T-helper 2 cell treated with Interferon-gamma antibody and Interleukin-4, amounts not matched to agents 5 μg/mL and 100 μg/mL, for 36 hours (primary cell): Measurements from ENCODE around the gene PRSS48.
A peak's percentile ranks its signal among the peaks of the same experiment; 100 is the strongest.
"Not testable (repeated sequence)": the region's sequence is repeated elsewhere in the genome, so short reads cannot be mapped to it uniquely, and the experiment has no call there.

Source experiments
- DNase-seq: peaks from one replicate; pipeline ENCODE4 v3.0.0; 2021; ENCODE audit warnings: low spot score
- H3K27ac Mint-ChIP-seq: one replicate; pipeline ENCODE4 v1.8.0; 2021; ENCODE audit warnings: mild to moderate bottlenecking, mixed read lengths
- H3K27me3 Mint-ChIP-seq: one replicate; pipeline ENCODE4 v1.8.0; 2021; ENCODE audit warnings: low read depth, mixed read lengths
- H3K36me3 Mint-ChIP-seq: one replicate; pipeline ENCODE4 v1.8.0; 2021; ENCODE audit warnings: low read depth, mixed read lengths
- H3K4me1 Mint-ChIP-seq: one replicate; pipeline ENCODE4 v1.8.0; 2021; ENCODE audit warnings: low read depth, mixed read lengths
- H3K4me3 Mint-ChIP-seq: one replicate; pipeline ENCODE4 v1.8.0; 2022; ENCODE audit warnings: mild to moderate bottlenecking, moderate library complexity, mixed read lengths
- H3K9me3 Mint-ChIP-seq: one replicate; pipeline ENCODE4 v1.8.0; 2021; ENCODE audit warnings: mixed read lengths

Gene PRSS48, protein sequence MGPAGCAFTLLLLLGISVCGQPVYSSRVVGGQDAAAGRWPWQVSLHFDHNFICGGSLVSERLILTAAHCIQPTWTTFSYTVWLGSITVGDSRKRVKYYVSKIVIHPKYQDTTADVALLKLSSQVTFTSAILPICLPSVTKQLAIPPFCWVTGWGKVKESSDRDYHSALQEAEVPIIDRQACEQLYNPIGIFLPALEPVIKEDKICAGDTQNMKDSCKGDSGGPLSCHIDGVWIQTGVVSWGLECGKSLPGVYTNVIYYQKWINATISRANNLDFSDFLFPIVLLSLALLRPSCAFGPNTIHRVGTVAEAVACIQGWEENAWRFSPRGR

DNA sequence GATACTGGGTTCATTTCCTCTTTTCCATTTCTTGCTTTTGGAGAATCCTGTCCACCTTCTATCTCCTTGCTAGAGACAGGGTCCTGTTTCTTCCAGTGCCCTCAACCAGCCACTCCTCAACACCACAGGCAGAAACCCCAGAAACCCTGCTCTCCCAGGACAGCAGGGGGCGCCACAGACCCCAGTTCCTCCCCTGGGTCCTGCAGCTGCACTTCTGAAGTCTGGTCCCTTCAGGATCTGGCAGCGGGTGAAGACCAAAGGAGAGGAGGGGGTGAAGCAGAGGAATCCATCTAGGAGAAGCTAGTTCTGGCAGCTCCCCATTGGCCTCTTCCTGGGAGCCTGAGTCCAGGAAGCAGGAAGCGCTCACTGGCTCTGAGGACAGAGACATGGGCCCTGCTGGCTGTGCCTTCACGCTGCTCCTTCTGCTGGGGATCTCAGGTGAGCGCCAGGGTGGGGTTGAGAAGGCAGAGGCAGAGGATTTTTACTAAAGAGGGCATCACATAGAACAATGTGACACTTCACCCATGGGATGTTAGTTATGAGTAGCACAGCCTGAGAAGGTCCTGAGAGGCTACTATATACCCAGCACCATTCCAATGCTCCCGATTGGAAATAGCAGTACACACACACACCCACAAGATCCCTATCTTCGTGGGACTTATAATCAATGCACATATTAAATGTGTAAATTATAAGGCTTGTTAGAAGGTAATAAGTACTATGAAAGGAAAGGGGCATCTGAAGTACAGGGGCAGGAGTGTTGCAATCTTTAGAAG, at the start of gene PRSS48:
PRSS48 (plus strand) TSS at position 375 of the 776 bp plus-strand sequence; CDS start at position 387, 12 bp downstream.
- Mint-ChIP-seq H3K27me3 (peaks cover 3% of the 10 kb centered on the region), H3K4me1 (no peaks in the 10 kb centered on the region), H3K4me3 (no peak within 1 kb of the TSS), H3K9me3 (no peaks in the 10 kb centered on the region), H3K27ac (no peak within 1 kb of the TSS), H3K36me3 (no peaks in the 10 kb centered on the region)
- DNase-seq, result peak; percentile 6

- no peaks in the 10 kb centered on the region for H3K36me3 Mint-ChIP-seq
- H3K9me3 Mint-ChIP-seq, result no peaks in the 10 kb centered on the region
- H3K27ac Mint-ChIP-seq, result no peak overlapping the region
- DNase-seq, result no peak
- no peak overlapping the region for H3K4me3 Mint-ChIP-seq
- H3K4me1 Mint-ChIP-seq, result no peaks in the 10 kb centered on the region
- peaks cover 10% of the 10 kb centered on the region for H3K27me3 Mint-ChIP-seq
These were observed 49.8 kb upstream of the PRSS48 start for GRCh38 chr4:151227172-151227571.

DNA sequence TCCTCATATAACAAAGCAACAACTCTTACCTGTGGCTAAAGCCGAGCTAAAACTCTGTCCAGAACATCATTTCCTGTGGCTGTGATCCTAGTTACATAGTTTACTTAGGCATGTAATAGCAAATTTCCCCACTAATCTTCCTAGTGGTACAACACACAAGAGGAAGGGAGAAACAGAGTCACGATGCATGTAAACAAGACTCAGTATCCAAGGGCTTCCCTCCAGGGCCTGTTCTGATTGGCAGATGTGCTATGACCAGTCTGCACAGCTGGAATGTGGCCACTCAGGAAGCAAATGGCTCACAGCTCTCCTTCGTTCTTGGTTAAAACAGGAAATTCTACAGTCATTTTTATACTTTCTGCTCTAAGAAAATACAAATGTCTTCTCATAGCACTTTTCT, 49.2 kb upstream of the PRSS48 start:
- Mint-ChIP-seq H3K4me3 (no peak overlapping the region), H3K36me3 (no peaks in the 10 kb centered on the region), H3K27ac (no peak overlapping the region), H3K27me3 (peaks cover 10% of the 10 kb centered on the region), H3K4me1 (no peaks in the 10 kb centered on the region), H3K9me3 (no peaks in the 10 kb centered on the region)
- DNase-seq, result no peak

- no peak for DNase-seq
- Mint-ChIP-seq H3K4me3 (no peak overlapping the region), H3K9me3 (no peaks in the 10 kb centered on the region), H3K4me1 (no peaks in the 10 kb centered on the region), H3K27ac (no peak overlapping the region), H3K36me3 (no peaks in the 10 kb centered on the region), H3K27me3 (peaks cover 10% of the 10 kb centered on the region)
These were observed 48.5 kb upstream of the PRSS48 start for GRCh38 chr4:151228189-151229119.

DNA sequence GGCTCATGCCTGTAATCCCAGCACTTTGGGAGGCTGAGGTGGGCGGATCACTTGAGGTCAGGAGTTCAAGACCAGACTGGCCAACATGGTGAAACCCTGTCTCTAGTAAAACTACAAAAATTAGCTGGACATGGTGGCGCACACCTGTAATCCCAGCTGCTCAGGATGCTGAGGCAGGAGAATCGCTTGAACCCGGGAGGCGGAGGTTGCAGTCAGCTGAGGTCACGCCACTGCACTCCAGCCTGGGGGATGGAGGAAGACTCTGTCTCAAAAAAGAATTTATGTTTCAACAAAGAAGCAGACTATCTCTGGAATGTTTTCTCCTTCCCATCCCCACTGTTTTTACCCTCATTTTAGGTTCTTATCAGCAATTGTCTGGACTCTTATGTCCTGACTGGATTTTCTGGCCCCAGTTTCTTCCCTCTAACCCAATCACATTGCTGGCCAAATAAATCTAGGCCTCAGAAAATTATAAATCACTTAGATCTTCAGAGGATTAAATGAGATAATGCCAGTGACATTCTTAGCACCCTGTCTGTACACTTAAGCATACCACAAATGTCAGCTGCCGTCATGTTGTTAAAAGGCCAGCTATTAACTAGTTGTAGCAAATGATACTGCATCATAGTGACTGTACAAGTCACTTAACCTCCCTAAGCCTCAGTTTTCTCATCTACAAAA, 44.9 kb upstream of the PRSS48 start:
- DNase-seq, result no peak

DNA sequence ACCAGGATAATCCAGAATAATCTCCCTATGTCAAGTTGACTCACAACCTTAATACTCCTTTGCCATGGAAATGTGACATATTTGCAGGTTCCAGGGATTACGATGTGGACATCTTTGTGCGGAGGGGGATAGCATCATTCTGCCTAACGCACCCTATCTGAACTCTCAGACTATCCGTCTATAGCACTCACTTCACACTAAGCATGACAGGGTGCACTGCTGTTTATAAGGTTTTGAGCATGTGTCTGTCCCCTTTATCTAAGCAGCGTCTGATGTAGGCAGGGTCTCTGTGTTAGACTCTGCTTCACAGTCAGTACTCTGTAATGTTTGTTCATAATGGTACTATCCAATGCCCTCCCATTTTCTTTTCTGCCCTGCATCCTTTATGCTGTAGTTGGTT, 43.4 kb upstream of the PRSS48 start:
- Mint-ChIP-seq H3K4me3 (no peak overlapping the region), H3K27ac (no peak overlapping the region), H3K4me1 (no peaks in the 10 kb centered on the region), H3K27me3 (no peaks in the 10 kb centered on the region), H3K36me3 (no peaks in the 10 kb centered on the region), H3K9me3 (no peaks in the 10 kb centered on the region)
- DNase-seq, result no peak

More for the DNA sequence above, 44.9 kb upstream of the PRSS48 start:
- H3K27me3 Mint-ChIP-seq, result no peaks in the 10 kb centered on the region
- no peaks in the 10 kb centered on the region for H3K36me3 Mint-ChIP-seq
- no peak overlapping the region for H3K27ac Mint-ChIP-seq
- no peaks in the 10 kb centered on the region for H3K4me1 Mint-ChIP-seq
- H3K9me3 Mint-ChIP-seq, result no peaks in the 10 kb centered on the region
- H3K4me3 Mint-ChIP-seq, result no peak overlapping the region

DNA sequence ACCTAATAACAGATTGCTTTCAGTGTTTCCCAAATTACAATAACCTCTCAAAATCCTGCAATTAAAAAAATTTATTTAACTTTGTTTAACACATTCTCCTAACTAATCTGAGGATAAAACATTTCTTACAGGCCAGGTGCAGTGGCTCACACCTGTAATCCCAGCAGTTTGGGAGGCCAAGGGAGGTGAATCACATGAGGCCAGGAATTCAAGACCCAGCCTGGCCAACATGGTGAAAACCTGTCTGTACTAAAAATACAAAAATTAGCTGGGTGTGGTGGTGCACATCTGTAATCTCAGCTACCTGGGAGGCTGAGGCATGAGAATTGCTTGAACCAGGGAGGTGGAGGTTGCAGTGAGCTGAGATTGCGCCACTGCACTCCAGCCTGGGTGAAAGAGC, 41.6 kb upstream of the PRSS48 start:
- DNase-seq, H3K36me3 Mint-ChIP-seq, H3K9me3 Mint-ChIP-seq, H3K4me1 Mint-ChIP-seq, H3K27ac Mint-ChIP-seq, H3K4me3 Mint-ChIP-seq, H3K27me3 Mint-ChIP-seq: not testable (repeated sequence)

- no peaks in the 10 kb centered on the region for H3K27me3 Mint-ChIP-seq
- DNase-seq, result no peak
These were observed 40.9 kb upstream of the PRSS48 start for GRCh38 chr4:151236036-151236435.

GRCh38 chr4:151238477-151238876, 38.5 kb upstream of the PRSS48 start:
- no peaks in the 10 kb centered on the region for H3K9me3 Mint-ChIP-seq
- H3K36me3 Mint-ChIP-seq, result no peaks in the 10 kb centered on the region
- H3K27me3 Mint-ChIP-seq, result no peaks in the 10 kb centered on the region
- no peak for DNase-seq
- H3K4me1 Mint-ChIP-seq, result no peaks in the 10 kb centered on the region
- H3K4me3 Mint-ChIP-seq, result no peak overlapping the region
- no peak overlapping the region for H3K27ac Mint-ChIP-seq

More at GRCh38 chr4:151236036-151236435, 40.9 kb upstream of the PRSS48 start:
- H3K4me1 Mint-ChIP-seq, result no peaks in the 10 kb centered on the region
- no peaks in the 10 kb centered on the region for H3K36me3 Mint-ChIP-seq
- no peaks in the 10 kb centered on the region for H3K9me3 Mint-ChIP-seq
- no peak overlapping the region for H3K4me3 Mint-ChIP-seq
- no peak overlapping the region for H3K27ac Mint-ChIP-seq

GRCh38 chr4:151239608-151240007, 37.4 kb upstream of the PRSS48 start:
- no peaks in the 10 kb centered on the region for H3K4me1 Mint-ChIP-seq
- H3K9me3 Mint-ChIP-seq, result no peaks in the 10 kb centered on the region
- no peak overlapping the region for H3K27ac Mint-ChIP-seq
- DNase-seq, result no peak
- no peak overlapping the region for H3K4me3 Mint-ChIP-seq
- no peaks in the 10 kb centered on the region for H3K36me3 Mint-ChIP-seq
- no peaks in the 10 kb centered on the region for H3K27me3 Mint-ChIP-seq

DNA sequence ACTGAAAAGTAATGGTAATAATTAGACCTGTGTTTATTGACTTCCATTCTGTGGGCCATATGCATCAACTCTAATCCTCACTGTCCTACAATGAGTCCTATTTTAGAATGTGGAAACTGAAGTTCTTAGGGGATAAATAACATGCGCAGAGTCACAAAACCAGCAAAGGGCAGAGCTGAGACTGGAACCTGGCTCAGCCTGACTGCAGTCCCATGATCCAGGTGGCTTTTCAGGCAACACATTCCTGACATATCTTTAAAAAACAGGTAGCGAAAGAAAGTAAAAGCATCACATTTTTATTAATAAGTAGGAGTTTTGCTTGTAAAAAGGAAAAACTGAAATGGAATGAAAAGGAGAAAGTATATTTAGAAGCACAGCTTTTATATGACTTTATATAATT, 34.7 kb upstream of the PRSS48 start:
- no peaks in the 10 kb centered on the region for H3K9me3 Mint-ChIP-seq
- no peak for DNase-seq
- H3K4me3 Mint-ChIP-seq, result no peak overlapping the region
- no peaks in the 10 kb centered on the region for H3K36me3 Mint-ChIP-seq
- H3K4me1 Mint-ChIP-seq, result no peaks in the 10 kb centered on the region
- no peaks in the 10 kb centered on the region for H3K27me3 Mint-ChIP-seq
- no peak overlapping the region for H3K27ac Mint-ChIP-seq

- Mint-ChIP-seq H3K4me1 (no peaks in the 10 kb centered on the region), H3K27ac (no peak overlapping the region), H3K9me3 (no peaks in the 10 kb centered on the region), H3K4me3 (no peak overlapping the region), H3K36me3 (no peaks in the 10 kb centered on the region), H3K27me3 (peaks cover 2% of the 10 kb centered on the region)
- DNase-seq, result no peak
These were observed 30.2 kb upstream of the PRSS48 start for GRCh38 chr4:151246742-151247141.

DNA sequence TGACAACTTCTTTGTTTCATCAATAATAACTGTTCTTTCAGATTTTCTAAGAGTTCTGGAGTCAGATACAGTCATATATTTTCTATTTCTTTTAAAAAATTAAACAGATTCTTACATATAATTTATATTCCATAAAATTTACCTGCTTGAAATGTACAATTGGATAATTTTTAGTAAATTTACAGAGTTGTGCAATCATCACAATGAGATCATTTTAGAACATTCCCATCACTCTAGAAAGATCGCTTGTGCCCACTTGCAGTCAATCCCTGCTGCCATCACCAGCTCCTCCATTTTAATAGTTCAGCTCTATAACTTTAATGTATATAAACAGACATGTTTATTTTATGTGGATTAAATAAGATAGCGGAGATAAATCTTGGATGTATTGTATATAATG, 29.6 kb upstream of the PRSS48 start:
- H3K4me1 Mint-ChIP-seq, result no peaks in the 10 kb centered on the region
- H3K36me3 Mint-ChIP-seq, result no peaks in the 10 kb centered on the region
- H3K9me3 Mint-ChIP-seq, result no peaks in the 10 kb centered on the region
- no peak overlapping the region for H3K4me3 Mint-ChIP-seq
- H3K27me3 Mint-ChIP-seq, result peaks cover 2% of the 10 kb centered on the region
- H3K27ac Mint-ChIP-seq, result no peak overlapping the region
- no peak for DNase-seq
